ENCODE data around the gene JAM3.

JAM3 gene

GRCh38 chr11:134046681-134047449, 22.0 kb upstream of the JAM3 start:
- DNase-seq, result no peak
- H3K27me3 Mint-ChIP-seq, result peaks cover 25% of the 10 kb centered on the region
- no peaks in the 10 kb centered on the region for H3K9me3 Mint-ChIP-seq
- H3K27ac Mint-ChIP-seq, result no peak overlapping the region
- peaks cover 35% of the 10 kb centered on the region for H3K4me1 Mint-ChIP-seq
- no peak for ATAC-seq
- no peak overlapping the region for H3K4me3 Mint-ChIP-seq

- Mint-ChIP-seq H3K27ac (peak overlapping the region in 1 of 2 donors; percentile 7), H3K9me3 (no peaks in the 10 kb centered on the region), H3K27me3 (peaks cover 25% of the 10 kb centered on the region), H3K4me1 (peaks cover 37% of the 10 kb centered on the region), H3K4me3 (no peak overlapping the region)
- ATAC-seq (no peak), DNase-seq (no peak)
These were observed 21.3 kb upstream of the JAM3 start for GRCh38 chr11:134047586-134047999.

GRCh38 chr11:134048028-134048427, 20.8 kb upstream of the JAM3 start:
- ATAC-seq, result no peak
- DNase-seq, result no peak
- H3K9me3 Mint-ChIP-seq, result no peaks in the 10 kb centered on the region
- H3K27ac Mint-ChIP-seq, result peak overlapping the region in 1 of 2 donors; percentile 7
- no peak overlapping the region for H3K4me3 Mint-ChIP-seq
- H3K4me1 Mint-ChIP-seq, result peaks cover 41% of the 10 kb centered on the region
- H3K27me3 Mint-ChIP-seq, result peaks cover 25% of the 10 kb centered on the region

- no peak for ATAC-seq
- Mint-ChIP-seq H3K4me3 (no peak overlapping the region), H3K27me3 (peaks cover 26% of the 10 kb centered on the region), H3K4me1 (peaks cover 33% of the 10 kb centered on the region), H3K27ac (no peak overlapping the region), H3K9me3 (no peaks in the 10 kb centered on the region)
- no peak for DNase-seq
These were observed 19.6 kb upstream of the JAM3 start for GRCh38 chr11:134049303-134049702.

GRCh38 chr11:134050541-134051383, 18.1 kb upstream of the JAM3 start:
- peak overlapping the region; percentile 21 to 55 for H3K4me3 Mint-ChIP-seq
- DNase-seq (peak; percentile 68 to 75), ATAC-seq (peak; percentile 84)
- H3K9me3 Mint-ChIP-seq, result no peaks in the 10 kb centered on the region
- H3K27ac Mint-ChIP-seq, result no peak overlapping the region
- peaks cover 35% of the 10 kb centered on the region for H3K27me3 Mint-ChIP-seq
- peaks cover 33% of the 10 kb centered on the region for H3K4me1 Mint-ChIP-seq

- ATAC-seq (no peak), DNase-seq (no peak)
- no peaks in the 10 kb centered on the region for H3K9me3 Mint-ChIP-seq
- H3K4me1 Mint-ChIP-seq, result peaks cover 38% of the 10 kb centered on the region
- no peak overlapping the region for H3K4me3 Mint-ChIP-seq
- peaks cover 35% of the 10 kb centered on the region for H3K27me3 Mint-ChIP-seq
- H3K27ac Mint-ChIP-seq, result no peak overlapping the region
These were observed 16.4 kb upstream of the JAM3 start for GRCh38 chr11:134052395-134052987.

GRCh38 chr11:134052988-134053945, 15.6 kb upstream of the JAM3 start:
- H3K4me3 Mint-ChIP-seq, result no peak overlapping the region
- ATAC-seq (no peak), DNase-seq (no peak)
- H3K9me3 Mint-ChIP-seq, result no peaks in the 10 kb centered on the region
- peaks cover 46% of the 10 kb centered on the region for H3K4me1 Mint-ChIP-seq
- H3K27ac Mint-ChIP-seq, result no peak overlapping the region
- peaks cover 40% of the 10 kb centered on the region for H3K27me3 Mint-ChIP-seq

GRCh38 chr11:134055029-134055428, 13.8 kb upstream of the JAM3 start:
- Mint-ChIP-seq H3K4me3 (no peak overlapping the region), H3K9me3 (no peaks in the 10 kb centered on the region), H3K4me1 (peaks cover 54% of the 10 kb centered on the region), H3K27me3 (peaks cover 36% of the 10 kb centered on the region), H3K27ac (no peak overlapping the region)
- ATAC-seq (no peak), DNase-seq (no peak)

GRCh38 chr11:134060316-134060715, 8.6 kb upstream of the JAM3 start:
- no peak overlapping the region for H3K27ac Mint-ChIP-seq
- H3K27me3 Mint-ChIP-seq, result peaks cover 40% of the 10 kb centered on the region
- H3K9me3 Mint-ChIP-seq, result no peaks in the 10 kb centered on the region
- no peak overlapping the region for H3K4me3 Mint-ChIP-seq
- peaks cover 52% of the 10 kb centered on the region for H3K4me1 Mint-ChIP-seq
- DNase-seq (no peak), ATAC-seq (no peak)

GRCh38 chr11:134062265-134063123, 6.4 kb upstream of the JAM3 start:
- no peaks in the 10 kb centered on the region for H3K9me3 Mint-ChIP-seq
- peaks cover 41% of the 10 kb centered on the region for H3K4me1 Mint-ChIP-seq
- H3K4me3 Mint-ChIP-seq, result no peak overlapping the region
- ATAC-seq (no peak), DNase-seq (no peak)
- H3K27me3 Mint-ChIP-seq, result peaks cover 45% of the 10 kb centered on the region
- no peak overlapping the region for H3K27ac Mint-ChIP-seq

- ATAC-seq (no peak), DNase-seq (no peak)
- Mint-ChIP-seq H3K27ac (no peak overlapping the region), H3K27me3 (peaks cover 39% of the 10 kb centered on the region), H3K4me3 (no peak overlapping the region), H3K4me1 (peaks cover 36% of the 10 kb centered on the region), H3K9me3 (no peaks in the 10 kb centered on the region)
These were observed 5.8 kb upstream of the JAM3 start for GRCh38 chr11:134063124-134063495.

GRCh38 chr11:134063991-134064747, 4.7 kb upstream of the JAM3 start:
- no peak for ATAC-seq
- DNase-seq, result no peak
- peaks cover 36% of the 10 kb centered on the region for H3K4me1 Mint-ChIP-seq
- no peaks in the 10 kb centered on the region for H3K9me3 Mint-ChIP-seq
- peak overlapping the region in 1 of 2 donors; percentile 14 for H3K27ac Mint-ChIP-seq
- no peak overlapping the region for H3K4me3 Mint-ChIP-seq
- H3K27me3 Mint-ChIP-seq, result peaks cover 46% of the 10 kb centered on the region

- DNase-seq (no peak), ATAC-seq (no peak)
- Mint-ChIP-seq H3K4me1 (peaks cover 32% of the 10 kb centered on the region), H3K27me3 (peaks cover 42% of the 10 kb centered on the region), H3K9me3 (no peaks in the 10 kb centered on the region), H3K4me3 (no peak overlapping the region), H3K27ac (no peak overlapping the region)
These were observed 3.5 kb upstream of the JAM3 start for GRCh38 chr11:134065381-134065780.
